Measurements from ENCODE around the gene NEIL3.

The NEIL3 gene, protein sequence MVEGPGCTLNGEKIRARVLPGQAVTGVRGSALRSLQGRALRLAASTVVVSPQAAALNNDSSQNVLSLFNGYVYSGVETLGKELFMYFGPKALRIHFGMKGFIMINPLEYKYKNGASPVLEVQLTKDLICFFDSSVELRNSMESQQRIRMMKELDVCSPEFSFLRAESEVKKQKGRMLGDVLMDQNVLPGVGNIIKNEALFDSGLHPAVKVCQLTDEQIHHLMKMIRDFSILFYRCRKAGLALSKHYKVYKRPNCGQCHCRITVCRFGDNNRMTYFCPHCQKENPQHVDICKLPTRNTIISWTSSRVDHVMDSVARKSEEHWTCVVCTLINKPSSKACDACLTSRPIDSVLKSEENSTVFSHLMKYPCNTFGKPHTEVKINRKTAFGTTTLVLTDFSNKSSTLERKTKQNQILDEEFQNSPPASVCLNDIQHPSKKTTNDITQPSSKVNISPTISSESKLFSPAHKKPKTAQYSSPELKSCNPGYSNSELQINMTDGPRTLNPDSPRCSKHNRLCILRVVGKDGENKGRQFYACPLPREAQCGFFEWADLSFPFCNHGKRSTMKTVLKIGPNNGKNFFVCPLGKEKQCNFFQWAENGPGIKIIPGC

DNA sequence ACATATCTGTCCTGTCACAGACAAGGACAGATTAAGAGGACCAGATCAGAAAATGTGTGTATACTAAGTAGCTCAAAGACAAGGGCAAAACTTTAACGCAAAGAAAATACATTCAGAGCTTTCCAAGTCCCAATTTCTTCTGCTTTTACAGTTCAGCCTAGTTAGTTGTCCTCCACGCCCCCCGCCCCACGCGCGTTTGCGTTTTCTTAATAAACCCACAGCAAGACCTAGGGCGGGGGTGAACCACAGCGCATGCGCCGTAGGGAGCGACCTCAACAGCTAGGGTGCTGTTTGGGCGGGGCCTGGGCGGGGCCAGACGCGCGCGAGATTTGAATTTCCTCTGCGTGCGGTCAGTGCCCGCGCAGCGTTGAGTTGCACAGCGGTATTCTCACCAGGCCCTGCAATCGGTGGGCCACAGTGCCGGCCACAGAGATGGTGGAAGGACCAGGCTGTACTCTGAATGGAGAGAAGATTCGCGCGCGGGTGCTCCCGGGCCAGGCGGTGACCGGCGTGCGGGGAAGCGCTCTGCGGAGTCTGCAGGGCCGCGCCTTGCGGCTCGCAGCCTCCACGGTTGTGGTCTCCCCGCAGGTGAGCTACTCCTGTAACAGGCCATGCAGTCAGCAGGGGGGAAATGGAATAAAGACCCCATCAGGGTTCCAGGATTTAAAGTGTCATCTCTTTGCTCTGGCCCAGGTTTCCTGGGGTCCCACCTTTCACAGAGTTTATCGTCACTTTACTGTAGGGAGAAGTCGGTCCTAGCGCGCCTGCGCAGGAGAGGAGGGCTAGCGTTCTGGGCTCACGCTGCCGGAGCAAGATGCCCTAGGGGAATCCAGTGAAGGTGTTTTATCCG is at the start of gene NEIL3:
Gene NEIL3, plus strand, starts transcription at position 353 of the 850 bp plus-strand sequence. Its CDS starts 80 bp downstream, at position 433.
- H3K27ac ChIP-seq, result peak within 1 kb of the TSS; percentile 79
- peak; percentile 83 for TF ChIP-seq ZFX (IDR thresholded peaks at IDR 0.05)
- TF ChIP-seq, protein P1, sequence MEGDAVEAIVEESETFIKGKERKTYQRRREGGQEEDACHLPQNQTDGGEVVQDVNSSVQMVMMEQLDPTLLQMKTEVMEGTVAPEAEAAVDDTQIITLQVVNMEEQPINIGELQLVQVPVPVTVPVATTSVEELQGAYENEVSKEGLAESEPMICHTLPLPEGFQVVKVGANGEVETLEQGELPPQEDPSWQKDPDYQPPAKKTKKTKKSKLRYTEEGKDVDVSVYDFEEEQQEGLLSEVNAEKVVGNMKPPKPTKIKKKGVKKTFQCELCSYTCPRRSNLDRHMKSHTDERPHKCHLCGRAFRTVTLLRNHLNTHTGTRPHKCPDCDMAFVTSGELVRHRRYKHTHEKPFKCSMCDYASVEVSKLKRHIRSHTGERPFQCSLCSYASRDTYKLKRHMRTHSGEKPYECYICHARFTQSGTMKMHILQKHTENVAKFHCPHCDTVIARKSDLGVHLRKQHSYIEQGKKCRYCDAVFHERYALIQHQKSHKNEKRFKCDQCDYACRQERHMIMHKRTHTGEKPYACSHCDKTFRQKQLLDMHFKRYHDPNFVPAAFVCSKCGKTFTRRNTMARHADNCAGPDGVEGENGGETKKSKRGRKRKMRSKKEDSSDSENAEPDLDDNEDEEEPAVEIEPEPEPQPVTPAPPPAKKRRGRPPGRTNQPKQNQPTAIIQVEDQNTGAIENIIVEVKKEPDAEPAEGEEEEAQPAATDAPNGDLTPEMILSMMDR (conservative IDR thresholded peaks at IDR 0.05), result no peak

DNA sequence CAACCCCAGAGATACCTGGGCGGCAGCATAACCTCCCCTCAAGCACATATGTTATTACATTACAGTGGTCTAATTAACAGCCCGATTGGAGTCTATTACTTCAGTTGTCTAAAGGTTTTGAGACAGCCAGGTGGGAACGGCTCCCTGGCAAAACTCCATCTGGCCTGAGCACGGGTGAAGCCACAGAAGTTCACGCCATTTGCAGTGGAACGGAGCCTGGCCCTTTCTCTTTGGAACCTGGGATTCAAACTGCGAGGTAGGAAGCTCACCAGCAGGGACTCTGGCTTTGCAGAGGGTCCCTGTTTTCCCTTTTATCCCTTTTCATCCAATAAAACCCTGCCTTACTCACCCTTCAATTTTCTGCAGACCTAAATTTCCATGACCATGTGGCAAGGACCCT is 45.9 kb upstream of the NEIL3 start:
- H3K27ac ChIP-seq, result no peak overlapping the region
- TF ChIP-seq ZFX (IDR thresholded peaks at IDR 0.05), result no peak
- TF ChIP-seq, protein P1 (conservative IDR thresholded peaks at IDR 0.05), result no peak

DNA sequence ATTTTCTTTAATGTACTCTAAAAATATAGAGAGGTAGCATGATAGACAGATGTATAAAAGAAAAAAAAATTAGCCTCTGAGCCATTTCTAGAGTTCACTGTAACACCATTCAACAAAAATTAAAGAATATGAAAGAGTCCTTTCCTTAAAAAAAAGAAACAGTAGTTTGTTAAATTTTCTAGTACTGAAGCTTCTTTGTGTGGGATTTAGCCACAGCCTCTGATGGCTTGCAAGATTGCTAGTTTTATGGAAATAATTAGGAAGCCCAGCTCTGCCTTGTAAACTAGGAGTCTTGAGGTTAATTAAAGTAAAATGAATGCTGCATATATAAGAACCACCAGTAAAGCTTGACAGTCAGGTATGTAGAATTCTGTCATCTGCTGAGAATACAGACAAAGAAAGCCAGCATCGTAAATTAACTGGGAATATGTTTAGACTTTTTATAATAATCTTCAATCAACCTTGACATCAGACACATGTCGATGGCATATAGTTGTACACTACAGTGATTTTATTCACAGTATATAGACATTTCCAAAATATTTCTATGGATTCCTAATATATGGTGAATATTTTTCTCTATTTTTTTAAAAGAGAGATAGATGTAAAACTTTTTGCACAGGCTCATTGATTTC is 44.8 kb upstream of the NEIL3 start:
- H3K27ac ChIP-seq, result no peak overlapping the region
- TF ChIP-seq ZFX (IDR thresholded peaks at IDR 0.05), result no peak
- TF ChIP-seq, protein P1 (conservative IDR thresholded peaks at IDR 0.05), result no peak

DNA sequence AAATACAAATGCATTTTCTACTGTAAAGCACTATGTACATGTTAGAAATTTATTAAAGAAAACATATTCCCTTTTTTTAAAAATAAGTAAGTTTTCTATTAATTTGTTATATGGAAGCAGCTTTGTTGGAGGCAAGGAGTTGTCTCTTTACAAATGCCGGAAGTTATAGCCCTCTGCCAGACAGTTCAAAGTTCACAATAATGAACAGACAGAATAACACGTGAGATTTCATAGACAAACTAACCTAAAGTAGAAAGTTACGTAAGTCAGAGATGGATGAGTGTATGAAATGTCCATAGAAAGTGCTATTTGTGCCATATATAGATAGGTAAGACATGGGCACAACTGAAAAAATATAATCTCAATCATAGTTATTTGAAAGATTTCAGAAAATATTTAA is 43.9 kb upstream of the NEIL3 start:
- H3K27ac ChIP-seq, result no peak overlapping the region
- TF ChIP-seq, protein P1 (conservative IDR thresholded peaks at IDR 0.05), result no peak
- no peak for TF ChIP-seq ZFX (IDR thresholded peaks at IDR 0.05)

DNA sequence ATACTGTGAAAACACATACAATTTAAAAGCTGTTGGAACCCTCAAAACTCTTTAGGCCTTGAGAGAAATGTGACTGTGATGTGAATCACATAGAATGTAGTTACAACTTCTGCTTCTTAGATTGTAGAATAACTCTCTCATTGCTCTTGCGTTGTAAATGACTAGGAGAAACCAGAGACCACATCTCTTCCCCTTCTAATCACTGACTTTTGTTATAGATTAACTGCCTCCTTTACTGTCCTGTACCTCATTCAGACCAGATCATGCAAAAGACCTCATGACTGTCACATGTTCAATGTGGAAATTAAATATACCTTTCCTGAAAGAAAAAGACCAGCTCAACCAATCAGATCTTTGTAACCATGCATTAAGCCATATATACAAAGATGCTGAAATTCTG is 43.2 kb upstream of the NEIL3 start:
- TF ChIP-seq ZFX (IDR thresholded peaks at IDR 0.05), result no peak
- TF ChIP-seq, protein P1 (conservative IDR thresholded peaks at IDR 0.05), result no peak
- no peak overlapping the region for H3K27ac ChIP-seq

DNA sequence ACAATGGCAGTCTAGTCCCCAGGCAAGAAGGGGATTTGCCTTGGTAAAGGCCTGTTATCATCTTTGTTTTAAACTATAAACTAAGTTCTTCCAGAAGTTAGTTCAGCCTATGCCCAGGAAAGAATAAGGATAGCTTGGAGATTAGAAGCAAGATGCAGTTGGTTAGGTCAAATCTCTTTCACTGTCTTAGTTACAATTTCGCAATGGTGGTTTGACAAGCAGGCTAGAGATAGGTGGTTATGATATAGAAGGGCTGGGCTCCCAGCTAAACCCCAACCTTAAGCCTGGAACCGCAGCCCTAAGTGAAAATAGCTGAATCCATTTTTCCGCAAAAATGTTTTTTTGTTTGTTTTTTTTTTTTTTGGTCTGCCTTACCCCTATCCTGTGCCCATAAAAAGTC is 41.8 kb upstream of the NEIL3 start:
- no peak overlapping the region for H3K27ac ChIP-seq
- TF ChIP-seq, protein P1 (conservative IDR thresholded peaks at IDR 0.05), result no peak
- TF ChIP-seq ZFX (IDR thresholded peaks at IDR 0.05), result no peak
